22Rv1 (cell line): ENCODE results near the gene THAP8.
A peak's percentile ranks its signal among the peaks of the same experiment; 100 is the strongest.

Experiments
- ZFX ChIP-seq: fragments of 450-650 bp; IDR thresholded peaks from 2 replicates; pipeline ENCODE4 v1.6.1; 2017; ENCODE audit warnings: antibody characterized with exemption, borderline replicate concordance
- TF ChIP-seq, protein P1 (sequence below): fragments of 450-650 bp; IDR thresholded peaks from 2 replicates; pipeline ENCODE4 v1.5.1; 2017; ENCODE audit warnings: mild to moderate bottlenecking

DNA sequence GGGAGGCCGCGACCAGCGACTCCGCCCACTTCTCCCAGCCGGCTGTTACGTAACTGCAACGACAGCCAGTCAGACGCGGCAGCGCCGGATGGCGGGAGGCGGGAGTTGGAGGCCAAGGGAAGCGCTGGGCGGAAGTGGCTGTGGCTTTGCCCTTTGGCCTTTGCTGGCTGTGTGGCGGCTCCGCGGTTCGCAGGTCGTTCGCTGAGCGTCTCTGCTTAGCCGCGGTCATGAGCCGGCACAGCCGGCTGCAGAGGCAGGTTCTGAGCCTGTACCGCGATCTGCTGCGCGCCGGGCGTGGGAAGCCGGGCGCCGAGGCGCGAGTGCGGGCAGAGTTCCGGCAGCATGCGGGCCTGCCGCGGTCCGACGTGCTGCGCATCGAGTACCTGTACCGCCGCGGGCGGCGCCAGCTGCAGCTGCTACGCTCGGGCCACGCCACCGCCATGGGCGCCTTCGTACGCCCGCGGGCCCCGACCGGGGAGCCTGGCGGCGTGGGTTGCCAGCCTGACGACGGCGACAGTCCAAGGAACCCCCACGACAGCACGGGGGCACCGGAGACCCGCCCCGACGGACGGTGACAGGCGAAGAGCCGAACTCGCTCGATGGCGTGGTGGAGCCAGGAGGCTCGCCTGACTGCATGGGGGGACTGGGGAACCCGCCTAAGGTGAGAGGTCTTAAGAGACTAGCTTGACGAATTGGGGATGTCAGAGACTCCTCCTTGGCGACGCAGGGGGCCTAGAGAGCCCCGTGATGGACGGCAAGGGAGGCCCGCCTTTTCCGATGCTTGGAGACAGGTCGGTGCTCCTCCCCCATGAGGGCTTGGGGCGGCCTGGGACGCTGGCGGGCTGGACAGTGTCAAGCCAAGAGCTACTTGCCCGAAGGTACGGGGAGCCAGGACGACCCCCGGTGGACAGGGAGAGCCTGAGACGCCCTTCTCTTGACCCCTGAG is 58.8 kb downstream of the THAP8 start, which contains the start of gene SDHAF1:
- TF ChIP-seq, protein P1, sequence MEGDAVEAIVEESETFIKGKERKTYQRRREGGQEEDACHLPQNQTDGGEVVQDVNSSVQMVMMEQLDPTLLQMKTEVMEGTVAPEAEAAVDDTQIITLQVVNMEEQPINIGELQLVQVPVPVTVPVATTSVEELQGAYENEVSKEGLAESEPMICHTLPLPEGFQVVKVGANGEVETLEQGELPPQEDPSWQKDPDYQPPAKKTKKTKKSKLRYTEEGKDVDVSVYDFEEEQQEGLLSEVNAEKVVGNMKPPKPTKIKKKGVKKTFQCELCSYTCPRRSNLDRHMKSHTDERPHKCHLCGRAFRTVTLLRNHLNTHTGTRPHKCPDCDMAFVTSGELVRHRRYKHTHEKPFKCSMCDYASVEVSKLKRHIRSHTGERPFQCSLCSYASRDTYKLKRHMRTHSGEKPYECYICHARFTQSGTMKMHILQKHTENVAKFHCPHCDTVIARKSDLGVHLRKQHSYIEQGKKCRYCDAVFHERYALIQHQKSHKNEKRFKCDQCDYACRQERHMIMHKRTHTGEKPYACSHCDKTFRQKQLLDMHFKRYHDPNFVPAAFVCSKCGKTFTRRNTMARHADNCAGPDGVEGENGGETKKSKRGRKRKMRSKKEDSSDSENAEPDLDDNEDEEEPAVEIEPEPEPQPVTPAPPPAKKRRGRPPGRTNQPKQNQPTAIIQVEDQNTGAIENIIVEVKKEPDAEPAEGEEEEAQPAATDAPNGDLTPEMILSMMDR: peak; percentile 24
- TF ChIP-seq ZFX: no peak
